GM23338 (cell line): ENCODE measurements around the gene CAPN15. TPM values are rescaled to one million over a fixed set of nuclear protein-coding genes. Genes with fewer than 3 reads are reported as not detected.

Source experiments
- ATAC-seq: fragments of 200-7000 bp; cut with Tn5 transposase; 3 replicates; pipeline ENCODE4 v1.9.1; 2020
- DNase-seq: peaks from one replicate; pipeline ENCODE4 v3.0.0-alpha.2; 2015; ENCODE audit warnings: low spot score
- H2AFZ ChIP-seq: fragments of 200-600 bp; sonication (generic); 2 replicates; pipeline ENCODE4 v1.8.0; 2016; ENCODE audit warnings: antibody characterized with exemption, mild to moderate bottlenecking, moderate library complexity
- H3F3A ChIP-seq: fragments of 200-600 bp; sonication (generic); replicated peaks from 2 replicates; pipeline ENCODE4 v1.8.0; 2017; ENCODE audit warnings: antibody characterized with exemption, mixed run types, low read depth
- H3K27ac ChIP-seq: fragments of 200-600 bp; sonication (generic); 2 replicates; pipeline ENCODE4 v1.6.1; 2016; ENCODE audit warnings: low read depth
- H3K27me3 ChIP-seq: fragments of 200-600 bp; sonication (generic); 2 replicates; pipeline ENCODE4 v1.8.0; 2016; ENCODE audit warnings: mild to moderate bottlenecking, mixed run types, moderate library complexity; ENCODE audit not compliant: insufficient read depth
- H3K36me3 ChIP-seq: fragments of 200-600 bp; sonication (generic); 2 replicates; pipeline ENCODE4 v1.8.0; 2016; ENCODE audit warnings: mild to moderate bottlenecking; ENCODE audit not compliant: insufficient read depth
- H3K4me1 ChIP-seq: fragments of 200-600 bp; sonication (generic); 2 replicates; pipeline ENCODE4 v1.8.0; 2016; ENCODE audit warnings: mild to moderate bottlenecking, moderate library complexity; ENCODE audit not compliant: insufficient read depth
- H3K4me2 ChIP-seq: fragments of 200-600 bp; sonication (generic); 2 replicates; pipeline ENCODE4 v1.7.1; 2017; ENCODE audit warnings: mixed run types
- H3K4me3 ChIP-seq: fragments of 200-600 bp; sonication (generic); 2 replicates; pipeline ENCODE4 v1.6.1; 2016; ENCODE audit warnings: mixed run types
- H3K79me2 ChIP-seq: fragments of 200-600 bp; sonication (generic); replicated peaks from 2 replicates; pipeline ENCODE4 v1.8.0; 2017; ENCODE audit warnings: mild to moderate bottlenecking; ENCODE audit not compliant: insufficient read depth
- H3K9me2 ChIP-seq: fragments of 200-600 bp; sonication (generic); 2 replicates; pipeline ENCODE4 v1.8.0; 2017; ENCODE audit not compliant: insufficient read depth
- H4K20me1 ChIP-seq: fragments of 200-600 bp; sonication (generic); replicated peaks from 2 replicates; pipeline ENCODE4 v1.8.0; 2017; ENCODE audit warnings: mild to moderate bottlenecking; ENCODE audit not compliant: insufficient read depth
- H3K27ac Mint-ChIP-seq: 2 replicates; pipeline ENCODE4 v1.8.0; 2020; ENCODE audit warnings: inconsistent platforms, mild to moderate bottlenecking, moderate library complexity, mixed read lengths
- H3K27me3 Mint-ChIP-seq: 3 replicates; pipeline ENCODE4 v1.8.0; 2022; ENCODE audit warnings: low read depth, mild to moderate bottlenecking, moderate library complexity, mixed read lengths, inconsistent platforms; ENCODE audit not compliant: insufficient read depth, poor library complexity
- H3K36me3 Mint-ChIP-seq: 3 replicates; pipeline ENCODE4 v1.8.0; 2021; ENCODE audit warnings: low read depth, mild to moderate bottlenecking, inconsistent platforms, moderate library complexity, mixed read lengths
- H3K4me1 Mint-ChIP-seq: 3 replicates; pipeline ENCODE4 v1.8.0; 2020; ENCODE audit warnings: mild to moderate bottlenecking, inconsistent platforms, mixed read lengths
- H3K4me3 Mint-ChIP-seq: 3 replicates; pipeline ENCODE4 v1.8.0; 2021; ENCODE audit warnings: moderate library complexity, mild to moderate bottlenecking, inconsistent platforms, mixed read lengths
- H3K9me3 Mint-ChIP-seq: 3 replicates; pipeline ENCODE4 v1.8.0; 2020; ENCODE audit warnings: moderate library complexity, mild to moderate bottlenecking, inconsistent platforms, mixed read lengths
- CREB1 ChIP-seq: fragments of 250-450 bp; sonication (Bioruptor Pico); IDR thresholded peaks from 2 replicates; pipeline ENCODE4 v1.5.0; 2020; ENCODE audit warnings: low read depth, mild to moderate bottlenecking, moderate library complexity
- ETS1 ChIP-seq: IDR thresholded peaks from 2 replicates; pipeline ENCODE4 v1.6.1; 2016; ENCODE audit warnings: antibody characterized with exemption
- EZH2phosphoT487 ChIP-seq: fragments of 200-600 bp; sonication (generic); IDR thresholded peaks from one replicate; pipeline ENCODE4 v1.8.1; 2018; ENCODE audit warnings: antibody characterized with exemption; ENCODE audit not compliant: unreplicated experiment
- JUNB ChIP-seq: IDR thresholded peaks from one replicate; pipeline ENCODE4 v1.6.1; 2016; ENCODE audit warnings: antibody characterized with exemption; ENCODE audit not compliant: unreplicated experiment
- NANOG ChIP-seq: IDR thresholded peaks from 2 replicates; pipeline ENCODE4 v1.6.1; 2016; ENCODE audit warnings: antibody characterized with exemption, borderline replicate concordance
- POLR2AphosphoS5 ChIP-seq: IDR thresholded peaks from 2 replicates; pipeline ENCODE4 v1.6.1; 2016; ENCODE audit warnings: antibody characterized with exemption, low read depth
- REST ChIP-seq: IDR thresholded peaks from one replicate; pipeline ENCODE4 v1.6.1; 2018; ENCODE audit warnings: antibody characterized with exemption; ENCODE audit not compliant: unreplicated experiment
- STAT1 ChIP-seq: IDR thresholded peaks from one replicate; pipeline ENCODE4 v1.6.1; 2016; ENCODE audit warnings: antibody characterized with exemption; ENCODE audit not compliant: unreplicated experiment
- ZNF331 ChIP-seq: fragments of 250-450 bp; sonication (Bioruptor Pico); IDR thresholded peaks from 2 replicates; pipeline ENCODE4 v1.5.0; 2020; ENCODE audit warnings: low read depth, mild to moderate bottlenecking, moderate library complexity
- polyA plus RNA-seq: library from polyadenylated mRNA; unstranded; fragments of >200 nt; fragmentation: Nextera tagmentation; extraction: Ambion mirVana; gene quantifications from 2 replicates; pipeline ENCODE4 v1.2.1, GENCODE V29; 2016
- total RNA-seq: library from RNA; depleted of rRNA; stranded (reverse); fragments of >200 nt; shearing (Covaris generic); gene quantifications from 2 replicates; pipeline ENCODE4 v1.2.3, GENCODE V29; 2014

The CAPN15 gene
- total and polyA plus RNA-seq, 2 experiments from 2014 or later = 27.3 to 164 TPM

GRCh38 chr16:565419-566330 is 38.2 kb downstream of the CAPN15 start:
- H3K4me1 Mint-ChIP-seq = peaks cover 4% of the 10 kb centered on the region; the same call in 2 of the 3 replicates
- Histone ChIP-seq H3K4me1 (peaks cover 17% of the 10 kb centered on the region), H3K36me3 (no peaks in the 10 kb centered on the region), H3K4me2 (no peak overlapping the region), H2AFZ (no peak overlapping the region), H3K79me2 (peaks cover 7% of the 10 kb centered on the region), H3K27ac (no peak overlapping the region), H4K20me1 (no peaks in the 10 kb centered on the region), H3F3A (0 out of 2 replicates have a peak, but pooled peaks cover 11% of the 10 kb centered on the region), H3K9me2 (no peaks in the 10 kb centered on the region), H3K27me3 (peaks cover 12% of the 10 kb centered on the region), H3K4me3 (no peak overlapping the region)
- H3K36me3 Mint-ChIP-seq = no peaks in the 10 kb centered on the region
- H3K27ac Mint-ChIP-seq = no peak overlapping the region
- H3K4me3 Mint-ChIP-seq = no peak overlapping the region
- H3K27me3 Mint-ChIP-seq = peaks cover 6% of the 10 kb centered on the region
- ATAC-seq = no peak
- no peak for TF ChIP-seq REST
- no peak for TF ChIP-seq ETS1
- no peak for TF ChIP-seq EZH2phosphoT487
- no peak for TF ChIP-seq POLR2AphosphoS5
- TF ChIP-seq JUNB = no peak
- no peak for TF ChIP-seq NANOG
- no peak for TF ChIP-seq CREB1
- H3K9me3 Mint-ChIP-seq = no peaks in the 10 kb centered on the region
- DNase-seq = no peak

- no peak for TF ChIP-seq ZNF331
- TF ChIP-seq REST = no peak
- TF ChIP-seq STAT1 = no peak
- Histone ChIP-seq H3K79me2 (peaks cover 8% of the 10 kb centered on the region), H3K9me2 (no peaks in the 10 kb centered on the region), H3K27me3 (peaks cover 1% of the 10 kb centered on the region; the same call in 1 of the 2 replicates), H3F3A (0 out of 2 replicates have a peak, but pooled peaks cover 11% of the 10 kb centered on the region), H3K27ac (no peak within 1 kb of the TSS), H3K4me2 (peak within 1 kb of the TSS; percentile 48; the same call in 1 of the 2 replicates), H4K20me1 (no peaks in the 10 kb centered on the region), H3K4me1 (peaks cover 17% of the 10 kb centered on the region), H3K4me3 (no peak within 1 kb of the TSS), H3K36me3 (no peaks in the 10 kb centered on the region), H2AFZ (peak within 1 kb of the TSS; percentile 78; the same call in 1 of the 2 replicates)
- H3K27me3 Mint-ChIP-seq = peaks cover 7% of the 10 kb centered on the region
- H3K4me3 Mint-ChIP-seq = 0 out of 3 replicates have a peak within 1 kb of the TSS, but pooled peaks have one; percentile 19
- H3K9me3 Mint-ChIP-seq = no peaks in the 10 kb centered on the region
- H3K36me3 Mint-ChIP-seq = no peaks in the 10 kb centered on the region; the same call in 2 of the 3 replicates
- ATAC-seq (peak; percentile 62), DNase-seq (peak; percentile 84)
- H3K4me1 Mint-ChIP-seq = peaks cover 6% of the 10 kb centered on the region; the same call in 2 of the 3 replicates
- H3K27ac Mint-ChIP-seq = no peak within 1 kb of the TSS
Measured at GRCh38 chr16:566475-567372, 39.2 kb downstream of the CAPN15 start, which contains the start of gene NHLRC4. TSS of gene NHLRC4 (plus strand) at chr16:567005. CDS start at chr16:568048, 1,043 bp downstream.
